GM18511 (cell line): ENCODE results near the gene ARL11.
A peak's percentile ranks its signal among the peaks of the same experiment; 100 is the strongest.
"Not testable (repeated sequence)": the region's sequence is repeated elsewhere in the genome, so short reads cannot be mapped to it uniquely, and the experiment has no call there.

Source experiments
- ATAC-seq: cut with Tn5 transposase; IDR thresholded peaks from one replicate; pipeline ENCODE4 v1.9.1; 2021; ENCODE audit warnings: mild to moderate bottlenecking, moderate library complexity; ENCODE audit not compliant: unreplicated experiment

ARL11 gene

GRCh38 chr13:49612042-49612441 lies 16.3 kb upstream of the ARL11 start:
- not testable (repeated sequence) for ATAC-seq

GRCh38 chr13:49615836-49616675 lies 12.3 kb upstream of the ARL11 start:
- no peak for ATAC-seq

- no peak for ATAC-seq
These were observed 11.6 kb upstream of the ARL11 start for GRCh38 chr13:49616676-49617065.

GRCh38 chr13:49620170-49620621 lies 8.1 kb upstream of the ARL11 start:
- peak; percentile 94 for ATAC-seq

- ATAC-seq, result no peak
These were observed 5.9 kb upstream of the ARL11 start for GRCh38 chr13:49622174-49622946.

- no peak for ATAC-seq
These were observed 4.1 kb upstream of the ARL11 start for GRCh38 chr13:49624229-49624628.

- no peak for ATAC-seq
These were observed 2.8 kb upstream of the ARL11 start for GRCh38 chr13:49625392-49626079.

GRCh38 chr13:49629196-49629938 lies 1.1 kb downstream of the ARL11 start:
- no peak for ATAC-seq

- no peak for ATAC-seq
These were observed 1.6 kb downstream of the ARL11 start for GRCh38 chr13:49629947-49630346.

- no peak for ATAC-seq
These were observed 2.3 kb downstream of the ARL11 start for GRCh38 chr13:49630580-49630979.

GRCh38 chr13:49632156-49632555 lies 3.8 kb downstream of the ARL11 start:
- ATAC-seq, result no peak

- ATAC-seq, result no peak
These were observed 5.4 kb downstream of the ARL11 start for GRCh38 chr13:49633710-49634109.

GRCh38 chr13:49635599-49636433 lies 7.5 kb downstream of the ARL11 start:
- peak; percentile 83 for ATAC-seq

- no peak for ATAC-seq
These were observed 8.4 kb downstream of the ARL11 start for GRCh38 chr13:49636705-49637104.

GRCh38 chr13:49638030-49638743 lies 9.9 kb downstream of the ARL11 start:
- ATAC-seq, result no peak

GRCh38 chr13:49638744-49639072 lies 10.4 kb downstream of the ARL11 start:
- no peak for ATAC-seq

GRCh38 chr13:49641801-49642291 lies 13.5 kb downstream of the ARL11 start:
- no peak for ATAC-seq

- ATAC-seq, result peak; percentile 68
These were observed 14.8 kb downstream of the ARL11 start for GRCh38 chr13:49643035-49643646.

GRCh38 chr13:49645451-49645850 lies 17.1 kb downstream of the ARL11 start:
- no peak for ATAC-seq
